NCI-H446 (cell line): ENCODE data around the gene MYT1.

Experiments used
- DNase-seq, 2 experiments: peaks; one replicate each; lab custom pipeline; 2025; lab: John Stamatoyannopoulos, UW

The MYT1 gene

DNA sequence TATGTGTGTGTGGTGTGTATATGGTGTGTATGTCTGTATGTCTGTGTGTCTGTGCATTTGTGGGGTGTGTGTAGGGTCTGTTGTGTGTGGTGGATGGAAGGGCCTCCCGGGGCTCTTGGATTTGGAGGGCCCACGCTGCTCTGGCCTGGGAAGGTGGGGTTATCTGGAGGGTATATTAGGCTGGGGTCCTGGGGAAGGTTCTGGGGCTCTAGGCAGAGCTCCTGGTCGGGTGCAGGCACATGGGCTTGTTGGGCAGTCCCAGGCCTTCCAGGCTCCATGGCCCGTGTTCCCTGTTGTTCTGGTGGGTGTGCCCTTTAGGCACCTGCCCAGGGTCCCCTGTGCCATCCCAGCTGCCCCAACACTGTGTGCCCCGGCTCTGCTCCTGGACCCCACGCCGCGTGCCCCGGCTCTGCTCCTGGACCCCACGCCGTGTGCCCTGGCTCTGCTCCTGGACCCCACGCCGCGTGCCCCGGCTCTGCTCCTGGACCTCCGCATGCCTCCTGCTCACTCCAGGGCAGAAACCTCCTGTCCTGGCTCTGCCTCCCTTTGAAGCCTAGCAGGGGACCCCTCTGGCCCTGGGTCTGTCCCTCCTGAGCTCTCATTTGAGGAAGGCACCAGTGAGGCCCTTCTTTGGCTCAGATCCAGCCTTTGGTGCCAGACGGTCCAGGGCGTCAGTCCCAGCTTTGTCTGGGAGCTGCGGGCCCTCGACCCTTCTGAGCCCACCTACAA, 10.2 kb upstream of the MYT1 start:
- no peak for DNase-seq

DNA sequence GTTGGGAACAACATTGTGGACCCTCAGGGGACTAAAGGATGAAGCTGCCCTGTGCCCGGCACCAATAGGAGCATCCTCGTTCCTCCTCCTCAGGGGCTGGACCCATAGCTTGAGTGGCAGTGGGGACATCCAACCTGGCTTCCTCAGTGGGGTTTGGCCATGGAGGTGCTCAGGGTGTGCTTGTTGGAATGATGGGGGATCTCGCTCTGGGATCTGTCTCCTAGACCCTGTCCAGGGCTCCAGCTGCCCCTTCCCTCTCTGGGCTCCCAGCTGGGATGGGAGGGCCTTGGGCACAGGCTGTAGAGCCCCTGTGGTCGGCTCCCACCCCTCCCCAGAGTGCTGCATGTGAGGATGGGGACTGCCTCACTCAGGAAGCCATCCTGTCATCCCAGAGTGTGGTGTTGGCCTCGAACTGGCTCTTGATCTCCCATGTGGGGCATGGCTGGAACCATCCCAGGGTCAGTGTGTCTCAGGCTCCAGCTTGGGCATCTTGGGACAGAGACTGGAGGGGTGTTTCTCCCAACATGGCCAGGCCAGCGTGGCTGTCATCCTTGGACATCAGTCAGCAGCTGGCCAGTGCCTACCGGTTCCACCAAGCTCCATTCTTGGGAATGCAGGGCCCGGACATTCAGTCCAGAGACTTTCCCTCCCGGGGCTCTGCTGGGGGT, 9.5 kb upstream of the MYT1 start:
- DNase-seq = no peak

DNA sequence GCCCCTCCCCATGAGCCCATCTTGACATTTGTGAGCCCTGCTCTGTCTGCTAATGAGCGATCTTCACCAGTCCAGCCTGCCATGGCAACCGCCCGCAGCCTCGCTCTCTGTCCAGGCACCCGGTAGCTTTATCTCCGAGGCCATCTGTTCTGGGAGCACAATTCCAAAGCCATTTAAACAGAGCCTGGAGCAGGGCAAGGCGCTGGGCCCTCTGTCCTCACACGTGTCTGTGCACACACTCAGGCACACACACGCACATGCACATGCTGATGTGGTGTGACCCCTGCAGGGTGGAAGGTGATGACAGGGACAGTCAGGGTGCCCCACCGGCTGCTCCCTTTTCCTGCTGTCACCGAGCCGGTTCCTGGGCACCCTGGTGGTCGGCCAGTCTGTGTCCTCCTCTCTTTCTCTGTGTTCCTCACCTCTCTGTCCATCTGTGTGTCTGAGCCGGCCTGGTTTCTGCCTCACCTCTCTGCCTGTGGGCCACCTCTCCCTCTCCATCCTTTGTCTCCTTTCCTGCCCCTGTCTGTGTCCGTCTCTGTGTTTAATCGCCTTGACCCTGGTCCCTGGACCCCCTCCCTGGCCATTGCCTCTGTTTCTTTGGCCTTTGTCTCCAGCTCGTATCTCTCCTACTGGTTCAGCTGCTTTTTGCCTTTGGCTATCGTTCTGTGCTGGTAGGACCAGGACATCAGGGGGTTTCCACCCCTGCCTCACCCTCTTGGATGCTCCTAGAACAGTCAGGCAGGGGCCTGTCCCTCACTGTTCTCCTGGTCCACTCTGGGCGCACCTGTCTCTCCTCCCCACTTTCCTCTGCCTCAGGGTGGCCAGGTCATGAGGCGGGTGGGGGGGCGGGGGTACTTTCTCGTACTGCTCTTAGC, 8.8 kb upstream of the MYT1 start:
- no peak for DNase-seq

DNA sequence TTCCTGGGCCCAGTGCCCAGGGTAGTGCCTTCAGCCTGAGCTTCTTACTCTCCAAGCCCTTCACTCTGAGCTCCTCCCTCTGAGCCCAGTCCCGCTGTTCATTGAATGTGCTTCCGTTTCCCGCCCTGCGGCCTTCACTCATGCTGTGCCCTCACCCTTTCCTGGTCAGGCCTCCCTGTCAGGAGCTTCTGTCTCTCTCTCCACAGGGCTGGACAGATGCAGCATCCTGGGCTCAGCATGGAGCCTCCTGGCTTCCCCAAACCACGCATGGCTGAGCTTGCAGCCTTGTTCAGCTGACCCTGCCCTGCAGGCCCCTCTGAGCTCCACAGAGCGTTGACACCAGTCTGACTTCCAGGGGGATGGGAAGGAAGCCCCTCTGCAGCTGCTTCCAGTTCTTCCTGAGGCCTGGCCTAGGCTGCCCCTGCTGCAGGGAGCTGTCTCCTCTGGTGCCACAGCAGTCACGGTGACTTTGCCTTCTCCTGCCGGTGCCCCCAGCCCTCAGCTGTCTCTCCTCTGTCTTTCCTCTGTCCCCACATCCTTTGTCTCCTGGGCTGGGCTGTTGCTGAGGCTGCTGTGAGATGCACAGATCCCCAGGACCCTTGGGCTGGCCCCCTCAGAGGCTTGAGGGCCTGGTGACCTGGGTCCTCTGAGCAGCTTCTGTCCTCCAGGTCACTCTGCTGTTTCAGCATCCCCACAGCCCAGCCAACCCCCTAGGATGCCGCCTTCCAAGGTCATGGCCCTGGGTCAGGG, 7.9 kb upstream of the MYT1 start:
- no peak for DNase-seq

DNA sequence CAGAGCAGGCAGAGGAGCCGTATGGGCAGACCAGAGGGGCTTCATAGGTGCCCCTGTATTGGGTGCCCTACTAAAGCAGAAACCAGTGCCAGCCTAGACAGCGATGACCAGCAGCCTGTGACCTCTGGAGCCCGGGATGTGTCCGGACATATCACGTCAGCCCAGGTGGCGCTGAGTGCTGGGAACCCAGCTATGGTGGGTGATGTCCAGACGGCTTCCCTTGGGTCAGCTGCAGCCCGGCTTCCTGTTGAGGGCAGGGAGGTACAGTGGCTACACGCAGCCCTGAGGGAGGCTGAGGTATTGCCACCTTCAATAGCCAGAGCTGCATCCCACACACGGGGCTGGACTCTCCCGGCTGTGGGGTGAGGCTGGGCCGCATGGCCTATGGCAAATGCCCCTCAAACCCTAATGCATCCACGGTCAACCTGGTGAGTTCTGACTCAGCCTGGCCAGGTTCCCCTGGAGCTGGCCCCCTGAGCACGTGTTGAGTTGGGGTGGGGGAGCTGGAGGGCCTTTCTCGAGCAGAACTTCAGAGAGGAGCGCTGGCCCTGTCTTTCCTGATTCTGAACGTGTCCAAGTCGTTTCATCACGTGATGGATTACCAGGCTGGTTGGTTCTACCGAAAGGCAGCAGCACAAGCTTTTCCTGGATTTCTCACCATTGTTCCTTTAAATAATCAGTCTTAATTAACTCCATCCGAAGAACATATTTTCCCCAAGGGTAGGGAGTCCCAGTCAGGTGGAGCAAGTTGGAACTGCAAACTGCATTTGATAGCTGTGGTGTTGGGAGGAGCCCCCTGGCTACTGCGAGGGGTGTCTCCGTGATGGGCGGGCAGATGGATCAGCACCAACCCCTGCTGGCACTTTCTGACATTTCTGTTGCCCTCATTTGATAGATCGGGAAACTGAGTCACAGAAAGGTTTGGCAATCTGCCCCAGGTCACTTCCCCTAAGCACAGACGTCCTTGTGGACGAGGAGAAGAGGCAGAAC, 7.1 kb upstream of the MYT1 start:
- DNase-seq = no peak

DNA sequence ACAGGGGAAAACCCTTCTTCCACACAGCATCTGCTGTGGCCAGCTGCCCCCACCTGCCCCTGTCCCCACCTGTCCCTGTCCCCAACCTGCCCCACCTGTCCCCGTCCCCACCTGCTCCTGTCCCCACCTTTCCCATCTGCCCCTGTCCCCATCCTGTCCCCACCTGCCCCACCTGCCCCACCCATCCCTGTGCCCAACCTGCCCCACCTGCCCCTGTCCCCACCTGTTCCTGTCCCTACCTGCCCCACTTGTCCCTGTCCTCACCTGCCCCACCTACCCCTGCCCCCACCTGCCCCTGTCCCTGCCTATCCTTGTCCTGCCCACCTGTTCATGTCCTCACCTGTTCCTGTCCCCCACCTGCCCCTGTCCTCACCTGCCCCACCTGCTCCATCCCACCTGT, 6.4 kb upstream of the MYT1 start:
- no peak for DNase-seq

DNA sequence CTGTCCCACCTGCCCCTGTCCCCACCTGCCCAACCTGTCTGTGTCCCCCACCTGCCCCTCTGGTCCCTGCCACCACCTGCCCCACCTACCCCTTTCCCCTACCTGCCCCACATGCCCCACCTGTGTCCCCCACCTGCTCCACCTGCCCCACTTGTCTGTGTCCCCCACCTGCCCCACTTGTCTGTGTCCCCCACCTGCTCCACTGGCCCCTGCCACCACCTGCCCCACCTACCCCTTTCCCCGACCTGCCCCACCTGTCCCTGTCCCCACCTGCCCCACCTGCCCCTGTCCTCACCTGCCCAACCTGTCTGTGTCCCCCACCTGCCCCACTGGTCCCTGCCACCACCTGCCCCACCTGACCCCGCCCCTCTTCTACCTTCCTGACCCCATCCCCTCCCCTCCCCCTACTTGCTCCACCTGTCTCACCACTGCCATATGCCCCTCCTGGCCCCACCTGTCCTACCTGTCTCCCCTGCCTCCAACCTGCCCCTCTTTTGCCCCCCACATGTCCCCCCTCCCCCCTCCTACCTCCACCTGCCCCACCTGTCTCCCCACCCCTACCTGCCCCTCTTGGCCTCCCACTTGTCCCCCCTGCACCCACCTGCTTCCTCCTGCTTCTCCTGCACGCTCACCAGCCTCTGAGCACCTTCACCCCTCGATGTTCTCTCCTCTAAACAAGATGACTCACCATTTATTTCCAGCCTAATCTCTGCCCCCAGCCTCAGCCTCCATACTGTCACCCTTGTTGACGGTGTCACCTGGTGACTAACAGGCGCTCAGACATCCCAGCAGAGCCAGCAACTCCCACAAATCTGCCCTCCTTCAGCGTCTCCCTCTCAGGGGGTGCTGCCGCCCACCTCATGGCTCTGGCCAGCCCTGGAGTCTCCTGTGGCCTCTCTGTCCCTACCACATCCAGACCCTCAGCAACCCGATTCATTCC, 5.6 kb upstream of the MYT1 start:
- no peak for DNase-seq

DNA sequence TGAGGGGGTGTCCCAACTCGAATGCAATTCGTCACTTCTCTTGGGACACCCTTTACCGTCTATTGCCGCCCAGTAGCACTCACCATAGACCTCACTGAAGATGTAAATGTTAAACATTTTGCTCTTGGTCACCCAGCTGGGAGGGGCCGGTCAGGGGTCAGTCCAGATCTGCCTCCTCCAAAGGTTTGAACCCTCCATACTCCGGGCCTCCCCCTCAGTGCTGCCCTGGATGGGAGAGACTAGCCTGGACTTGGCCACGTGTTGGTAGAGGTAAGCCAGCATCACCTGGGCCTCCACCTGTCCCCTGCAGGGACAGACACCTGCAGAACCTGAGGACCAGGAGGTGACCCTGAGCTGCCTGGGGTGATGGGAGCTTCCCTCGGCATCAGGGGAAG, 5.0 kb upstream of the MYT1 start:
- no peak for DNase-seq

DNA sequence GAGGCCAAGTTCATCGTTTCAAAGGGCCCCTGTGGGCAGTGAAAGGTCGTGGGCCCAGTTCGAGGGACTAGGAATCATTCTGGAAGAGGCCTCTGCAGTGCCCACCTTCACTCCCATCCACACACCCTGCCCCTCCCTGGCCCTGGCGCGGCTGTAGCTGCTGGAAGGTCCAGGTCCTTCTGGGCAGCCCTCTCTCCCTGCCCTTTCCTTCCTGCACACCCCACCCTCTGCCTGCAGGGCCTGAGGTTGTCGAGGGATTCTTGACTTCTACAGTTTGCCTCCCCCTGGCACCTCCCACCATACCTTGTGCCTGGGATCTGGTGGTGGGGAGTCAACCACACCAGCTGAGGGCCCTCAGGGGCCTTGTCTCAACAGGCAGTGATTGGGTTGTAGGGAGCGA, 4.5 kb upstream of the MYT1 start:
- DNase-seq = no peak

DNA sequence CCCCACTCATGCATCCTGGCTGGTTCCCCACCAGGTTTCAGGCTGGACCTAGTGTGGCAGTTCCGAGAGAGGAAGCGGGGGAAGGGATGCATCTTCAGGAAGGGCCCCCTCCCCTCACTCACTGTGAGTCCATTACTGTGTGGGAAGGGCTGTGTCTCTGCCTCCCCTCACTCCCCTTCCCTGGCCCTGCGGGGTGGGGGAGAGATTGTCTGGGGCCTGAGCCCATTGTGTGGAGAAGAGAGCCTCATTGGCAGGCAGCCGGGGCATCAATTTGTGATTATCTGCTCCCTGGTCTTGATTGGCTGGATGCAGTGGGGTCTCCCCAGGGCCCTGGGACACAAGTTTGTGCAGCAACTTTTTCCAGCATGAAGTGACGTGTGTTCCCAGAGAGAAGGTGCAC, 4.1 kb upstream of the MYT1 start:
- DNase-seq = no peak

DNA sequence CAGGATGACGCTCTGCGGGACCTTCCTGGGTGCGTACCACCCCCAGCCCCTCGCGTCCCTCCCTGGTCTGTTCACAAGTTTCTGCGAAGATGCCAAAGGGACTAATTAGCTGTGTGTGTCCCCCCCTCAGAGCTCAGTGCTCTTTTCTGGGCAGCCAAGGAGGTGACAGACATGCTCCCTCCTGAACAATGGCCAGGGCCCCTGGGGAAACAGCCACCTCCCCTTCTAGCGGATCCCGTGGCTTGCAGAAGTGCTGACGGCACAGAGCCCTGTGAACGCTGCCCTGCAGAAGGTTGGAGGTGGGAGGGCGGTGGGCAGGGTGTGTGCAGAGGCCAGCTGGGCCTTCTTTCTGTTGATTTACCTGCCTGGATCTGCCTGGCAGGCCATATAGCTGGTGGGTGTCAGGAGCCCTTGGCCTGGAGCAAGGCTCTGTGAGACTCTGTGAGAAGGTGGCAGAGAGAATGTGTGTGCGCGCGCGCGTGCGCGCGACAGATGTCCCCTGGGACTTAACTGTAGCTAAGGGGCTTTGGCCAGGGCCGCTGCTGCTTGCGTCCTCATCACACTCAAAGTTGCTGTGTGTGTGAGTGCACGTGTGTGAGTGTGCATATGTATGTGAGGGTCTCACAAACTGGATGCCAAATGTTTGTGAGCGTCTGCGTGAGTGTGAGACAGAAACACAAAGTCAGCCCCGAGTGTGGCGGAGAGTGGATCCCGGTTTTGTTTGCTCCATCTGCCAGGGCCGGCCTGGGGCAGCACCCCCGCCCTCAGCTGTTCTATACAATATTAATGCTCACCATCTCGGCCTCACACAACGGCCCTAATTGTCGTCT, 3.5 kb upstream of the MYT1 start:
- DNase-seq = no peak

DNA sequence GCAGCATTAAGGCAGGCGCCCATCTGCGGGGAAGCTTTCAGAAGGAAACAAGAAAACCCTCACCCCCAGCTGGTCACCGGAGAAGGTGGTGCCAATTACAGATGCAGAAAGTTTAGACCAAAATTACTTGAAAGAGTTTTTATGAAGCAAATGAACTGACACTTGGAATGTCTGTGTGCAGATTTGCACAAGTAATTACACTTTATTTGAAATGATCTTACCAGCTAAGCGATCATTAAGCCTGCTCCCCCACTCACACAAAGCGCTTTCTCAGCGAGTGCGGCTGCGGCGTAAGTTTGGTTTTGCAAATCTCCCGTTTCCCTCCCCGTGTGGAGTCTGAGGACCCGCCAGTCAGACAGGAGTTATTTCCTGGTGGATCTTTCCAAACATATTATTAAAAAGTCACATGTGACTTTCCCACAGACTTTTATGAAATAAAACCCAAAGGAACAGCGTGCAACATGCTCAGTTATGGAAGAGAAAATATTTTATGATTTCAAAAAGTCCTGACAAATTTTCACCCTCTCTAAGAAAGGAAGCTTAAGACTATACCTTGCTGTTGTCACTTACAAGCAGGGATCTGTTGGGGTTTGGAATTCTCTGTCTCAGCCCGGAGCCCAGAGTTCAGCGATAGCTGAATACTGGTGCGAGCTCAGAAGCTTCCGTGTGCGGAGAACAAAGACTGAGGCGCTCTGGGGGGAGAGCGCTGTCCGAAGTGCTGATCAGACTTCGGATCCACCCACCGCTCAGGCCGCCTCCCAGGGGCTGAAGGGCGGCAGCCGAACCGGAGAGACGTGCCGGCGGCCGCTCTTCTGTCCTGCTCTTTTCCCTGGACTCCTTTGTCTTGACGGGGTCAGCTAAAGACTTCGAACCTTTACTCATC, 2.7 kb upstream of the MYT1 start:
- DNase-seq = no peak

DNA sequence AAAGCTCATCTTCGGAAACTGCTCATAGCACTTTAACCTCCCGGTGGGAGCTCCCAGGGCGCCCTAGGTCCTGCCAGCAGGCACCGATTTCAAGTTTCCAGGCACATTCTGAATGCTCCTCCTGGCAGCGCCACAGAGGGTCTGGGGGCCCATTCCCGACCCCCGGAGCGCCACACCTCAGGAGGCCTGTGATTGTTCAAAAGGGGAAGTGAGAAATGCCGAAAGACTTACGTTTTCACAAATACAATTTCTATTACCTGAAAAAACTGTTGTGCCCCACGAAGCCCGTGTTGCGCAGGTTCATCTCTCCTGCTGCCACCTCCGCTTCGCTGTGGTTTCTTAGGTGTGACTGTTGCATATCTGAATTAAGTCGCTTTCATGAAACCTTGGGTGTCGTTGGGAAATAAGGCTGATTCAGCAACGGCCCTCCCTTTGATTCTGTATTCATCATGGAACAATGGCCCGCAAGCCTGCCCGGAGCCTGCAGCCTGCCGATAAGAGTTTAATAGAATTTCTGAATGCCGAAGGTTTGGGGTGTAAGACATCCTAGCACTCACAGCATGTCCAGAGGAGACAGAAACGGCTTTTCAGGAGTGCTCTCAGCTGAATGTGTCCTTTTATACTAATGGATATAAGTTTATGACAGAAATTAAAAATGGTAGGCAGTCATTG, 1.9 kb upstream of the MYT1 start:
- no peak for DNase-seq

DNA sequence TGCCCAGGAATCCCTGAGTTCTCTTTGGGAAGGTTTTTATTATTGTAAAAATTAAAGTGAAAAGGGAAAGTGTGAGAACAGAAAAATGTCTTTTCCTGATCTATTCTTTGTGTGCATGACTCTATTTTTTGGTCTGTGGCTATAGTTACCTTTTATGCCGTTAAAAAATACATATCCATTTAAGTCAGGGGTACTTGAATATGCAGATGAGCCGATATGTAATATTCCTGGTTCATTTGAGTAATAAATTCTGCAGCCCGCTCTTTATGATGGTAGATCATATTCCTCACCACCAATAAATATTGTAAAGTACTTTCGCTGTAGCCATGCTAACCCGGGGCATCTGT, 503 bp upstream of the MYT1 start:
- no peak for DNase-seq

DNA sequence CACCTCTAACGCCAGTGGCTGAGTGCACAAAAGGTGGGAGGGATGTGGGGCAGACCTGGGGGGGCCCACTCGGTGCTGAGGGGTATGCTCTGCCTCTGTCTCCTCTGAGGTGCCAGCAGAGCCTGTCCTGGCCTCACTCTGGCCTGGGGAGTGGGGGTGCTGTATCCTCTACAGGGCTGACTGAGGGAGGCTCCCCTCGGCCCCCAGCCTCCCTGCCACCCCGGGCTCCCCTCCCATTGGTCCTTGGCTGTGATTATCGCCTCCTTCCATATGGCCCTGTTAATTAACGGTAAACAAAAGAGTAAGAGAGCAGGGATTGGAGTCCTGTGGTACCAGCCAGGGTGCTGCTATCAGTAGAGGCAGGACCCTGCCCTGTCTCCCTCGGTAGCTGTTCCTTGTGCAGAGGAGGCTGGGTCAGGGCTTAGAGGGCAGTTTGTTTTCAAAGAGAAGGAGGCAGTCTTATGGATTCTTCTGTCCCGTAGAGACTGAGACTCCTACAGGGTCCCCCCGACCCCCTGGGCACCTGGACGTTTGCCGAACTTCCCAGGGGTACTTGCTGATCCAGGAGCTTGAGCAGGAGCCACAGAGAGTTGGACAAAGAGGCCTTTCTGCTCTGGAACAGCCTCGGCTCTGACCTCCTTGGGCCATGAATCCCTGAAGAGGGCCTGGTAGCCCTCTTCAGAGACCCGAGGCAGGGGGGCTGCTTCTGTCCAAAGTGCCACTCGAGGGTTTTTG, 1.8 kb downstream of the MYT1 start:
- DNase-seq = no peak

DNA sequence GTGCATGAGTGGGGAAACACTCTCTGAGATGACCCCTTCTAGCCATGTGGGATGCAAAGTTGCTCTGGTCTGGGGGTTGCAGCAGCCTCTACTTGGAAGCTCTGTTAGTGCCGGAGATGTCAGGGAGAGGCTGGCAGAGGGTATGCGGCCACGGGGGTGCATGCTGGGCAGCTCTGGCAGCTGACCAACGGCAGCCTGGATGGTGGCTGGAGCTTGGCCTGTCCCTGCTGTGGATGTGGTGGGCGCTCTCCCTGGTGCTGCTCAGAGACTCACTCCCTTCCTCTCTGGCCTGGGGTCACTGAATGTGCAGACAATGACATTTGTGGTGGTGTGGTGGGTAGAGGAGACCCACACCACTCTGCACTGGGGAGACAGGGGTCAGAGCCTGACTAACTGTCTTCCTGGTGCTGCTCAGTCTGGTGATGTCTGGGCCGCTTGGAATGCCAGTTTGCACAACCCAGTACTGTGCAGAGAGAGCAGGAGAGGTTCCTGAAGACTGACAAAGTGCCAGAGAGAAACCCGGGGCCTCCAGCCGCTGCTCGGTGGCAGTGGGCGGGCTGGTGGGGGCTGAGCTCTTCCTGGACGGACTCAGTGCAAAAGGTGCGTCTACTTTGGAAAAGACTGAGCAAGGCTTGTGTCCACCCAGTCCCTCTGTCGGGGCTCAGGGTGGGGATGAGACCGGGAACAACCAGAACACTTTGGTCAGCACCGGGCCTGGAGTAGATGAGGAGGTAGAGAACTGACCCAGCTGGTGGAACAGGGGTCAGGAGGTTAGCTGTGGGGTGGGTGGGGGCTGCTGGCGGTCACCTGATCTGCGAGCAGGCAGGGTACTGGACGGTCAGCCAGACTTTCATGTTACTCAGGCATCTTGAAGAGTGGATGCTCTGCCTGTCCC, 2.7 kb downstream of the MYT1 start:
- no peak for DNase-seq
